Measurements from ENCODE around the gene GABARAPL1.

Gene GABARAPL1

DNA sequence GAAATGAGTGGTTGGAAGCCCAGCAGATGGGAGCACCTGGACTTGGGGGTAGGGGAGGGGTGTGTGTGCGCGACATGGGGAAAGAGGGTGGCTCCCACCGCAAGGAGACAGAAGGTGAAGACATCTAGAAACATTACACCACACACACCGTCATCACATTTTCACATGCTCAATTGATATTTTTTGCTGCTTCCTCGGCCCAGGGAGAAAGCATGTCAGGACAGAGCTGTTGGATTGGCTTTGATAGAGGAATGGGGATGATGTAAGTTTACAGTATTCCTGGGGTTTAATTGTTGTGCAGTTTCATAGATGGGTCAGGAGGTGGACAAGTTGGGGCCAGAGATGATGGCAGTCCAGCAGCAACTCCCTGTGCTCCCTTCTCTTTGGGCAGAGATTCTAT is 9.2 kb downstream of the GABARAPL1 start:
- no peak for TF ChIP-seq SIN3A (IDR thresholded peaks at IDR 0.05; ENCODE audit: borderline replicate concordance, insufficient read depth, low read length)
- no peak for TF ChIP-seq POLR2AphosphoS5 (IDR thresholded peaks at IDR 0.05; ENCODE audit: low read depth, low read length)
- TF ChIP-seq, protein P1, sequence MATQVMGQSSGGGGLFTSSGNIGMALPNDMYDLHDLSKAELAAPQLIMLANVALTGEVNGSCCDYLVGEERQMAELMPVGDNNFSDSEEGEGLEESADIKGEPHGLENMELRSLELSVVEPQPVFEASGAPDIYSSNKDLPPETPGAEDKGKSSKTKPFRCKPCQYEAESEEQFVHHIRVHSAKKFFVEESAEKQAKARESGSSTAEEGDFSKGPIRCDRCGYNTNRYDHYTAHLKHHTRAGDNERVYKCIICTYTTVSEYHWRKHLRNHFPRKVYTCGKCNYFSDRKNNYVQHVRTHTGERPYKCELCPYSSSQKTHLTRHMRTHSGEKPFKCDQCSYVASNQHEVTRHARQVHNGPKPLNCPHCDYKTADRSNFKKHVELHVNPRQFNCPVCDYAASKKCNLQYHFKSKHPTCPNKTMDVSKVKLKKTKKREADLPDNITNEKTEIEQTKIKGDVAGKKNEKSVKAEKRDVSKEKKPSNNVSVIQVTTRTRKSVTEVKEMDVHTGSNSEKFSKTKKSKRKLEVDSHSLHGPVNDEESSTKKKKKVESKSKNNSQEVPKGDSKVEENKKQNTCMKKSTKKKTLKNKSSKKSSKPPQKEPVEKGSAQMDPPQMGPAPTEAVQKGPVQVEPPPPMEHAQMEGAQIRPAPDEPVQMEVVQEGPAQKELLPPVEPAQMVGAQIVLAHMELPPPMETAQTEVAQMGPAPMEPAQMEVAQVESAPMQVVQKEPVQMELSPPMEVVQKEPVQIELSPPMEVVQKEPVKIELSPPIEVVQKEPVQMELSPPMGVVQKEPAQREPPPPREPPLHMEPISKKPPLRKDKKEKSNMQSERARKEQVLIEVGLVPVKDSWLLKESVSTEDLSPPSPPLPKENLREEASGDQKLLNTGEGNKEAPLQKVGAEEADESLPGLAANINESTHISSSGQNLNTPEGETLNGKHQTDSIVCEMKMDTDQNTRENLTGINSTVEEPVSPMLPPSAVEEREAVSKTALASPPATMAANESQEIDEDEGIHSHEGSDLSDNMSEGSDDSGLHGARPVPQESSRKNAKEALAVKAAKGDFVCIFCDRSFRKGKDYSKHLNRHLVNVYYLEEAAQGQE (IDR thresholded peaks at IDR 0.05; ENCODE audit: insufficient read depth in 1 of 2, low read depth in 2 of 2, low read length in 2 of 2): no peak
- no peak for TF ChIP-seq FOXP2 (optimal IDR thresholded peaks at IDR 0.05; ENCODE audit: borderline replicate concordance, extremely low read depth, extremely low read length, insufficient read depth)
- TF ChIP-seq TAF1 (IDR thresholded peaks at IDR 0.05; ENCODE audit: borderline replicate concordance, insufficient read depth, low read length): no peak

DNA sequence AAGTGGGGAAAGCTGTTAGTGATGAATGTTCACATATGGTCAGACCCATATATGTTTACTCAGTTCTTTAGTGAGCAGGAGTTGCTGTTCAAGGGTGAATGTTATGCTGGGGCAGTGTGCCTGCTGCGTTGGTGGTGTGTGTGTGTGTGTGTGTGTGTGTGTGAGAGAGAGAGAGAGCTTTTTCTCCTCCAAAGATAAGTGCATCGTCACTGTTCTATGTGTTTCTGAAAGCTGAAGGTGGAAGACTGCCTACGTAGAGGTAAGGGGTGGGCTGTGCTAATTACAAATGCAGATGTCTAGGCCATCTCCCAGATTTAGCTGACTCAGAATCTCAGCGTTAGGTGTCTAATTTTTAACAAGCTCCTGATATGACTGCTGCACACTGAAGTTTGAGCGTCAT is 10.5 kb downstream of the GABARAPL1 start:
- TF ChIP-seq, protein P1 (IDR thresholded peaks at IDR 0.05; ENCODE audit: insufficient read depth in 1 of 2, low read depth in 2 of 2, low read length in 2 of 2): no peak
- TF ChIP-seq FOXP2 (optimal IDR thresholded peaks at IDR 0.05; ENCODE audit: borderline replicate concordance, extremely low read depth, extremely low read length, insufficient read depth) (no peak), TAF1 (IDR thresholded peaks at IDR 0.05; ENCODE audit: borderline replicate concordance, insufficient read depth, low read length) (no peak), SIN3A (IDR thresholded peaks at IDR 0.05; ENCODE audit: borderline replicate concordance, insufficient read depth, low read length) (no peak)

GRCh38 chr12:10226086-10226485 is 13.4 kb downstream of the GABARAPL1 start:
- TF ChIP-seq SIN3A (IDR thresholded peaks at IDR 0.05; ENCODE audit: borderline replicate concordance, insufficient read depth, low read length): no peak
- no peak for TF ChIP-seq FOXP2 (optimal IDR thresholded peaks at IDR 0.05; ENCODE audit: borderline replicate concordance, extremely low read depth, extremely low read length, insufficient read depth)
- TF ChIP-seq POLR2AphosphoS5 (IDR thresholded peaks at IDR 0.05; ENCODE audit: low read depth, low read length): no peak
- no peak for TF ChIP-seq TAF1 (IDR thresholded peaks at IDR 0.05; ENCODE audit: borderline replicate concordance, insufficient read depth, low read length)
- TF ChIP-seq, protein P1 (IDR thresholded peaks at IDR 0.05; ENCODE audit: insufficient read depth in 1 of 2, low read depth in 2 of 2, low read length in 2 of 2): no peak

- no peak for TF ChIP-seq POLR2AphosphoS5 (IDR thresholded peaks at IDR 0.05; ENCODE audit: low read depth, low read length)
Observed at GRCh38 chr12:10226731-10227130, 14.1 kb downstream of the GABARAPL1 start.

- TF ChIP-seq TAF1 (IDR thresholded peaks at IDR 0.05; ENCODE audit: borderline replicate concordance, insufficient read depth, low read length): no peak
- no peak for TF ChIP-seq FOXP2 (optimal IDR thresholded peaks at IDR 0.05; ENCODE audit: borderline replicate concordance, extremely low read depth, extremely low read length, insufficient read depth)
- TF ChIP-seq SIN3A (IDR thresholded peaks at IDR 0.05; ENCODE audit: borderline replicate concordance, insufficient read depth, low read length): no peak
- TF ChIP-seq, protein P1 (IDR thresholded peaks at IDR 0.05; ENCODE audit: insufficient read depth in 1 of 2, low read depth in 2 of 2, low read length in 2 of 2): no peak
- TF ChIP-seq POLR2AphosphoS5 (IDR thresholded peaks at IDR 0.05; ENCODE audit: low read depth, low read length): no peak
Observed at GRCh38 chr12:10227648-10228047, 15.0 kb downstream of the GABARAPL1 start.

Data from PFSK-1 (cell line).